OCI-LY7 (cell line): ENCODE results near the gene DLG5. TPM values are rescaled to one million over a fixed set of nuclear protein-coding genes. Genes with fewer than 3 reads are reported as not detected.

Experiments used
- BruUV-seq: library from RNA; stranded (reverse); fragments of 400-500 nt; replicated peaks from 2 replicates; lab custom pipeline; 2021; lab: Mats Ljungman, UMichigan
- CTCF ChIA-PET: fragments of 300-600 bp; sonication (Branson Sonifier 250); formaldehyde crosslinking; loops from one replicate; lab custom pipeline; 2022; ENCODE audit warnings: antibody characterized with exemption; ENCODE audit not compliant: unreplicated experiment; lab: Charles Lee
- POLR2A ChIA-PET: fragments of 300-600 bp; sonication (Branson Sonifier 250); formaldehyde crosslinking; loops from one replicate; lab custom pipeline; 2022; ENCODE audit warnings: antibody characterized with exemption; lab: Charles Lee
- DNase-seq: peaks from one replicate; pipeline ENCODE4 v3.0.0-alpha.2; 2015; ENCODE audit warnings: low spot score
- H2AFZ ChIP-seq: fragments of 200-600 bp; sonication (generic), shearing (Covaris generic); 2 replicates; pipeline ENCODE4 v1.6.1; 2014; ENCODE audit warnings: mild to moderate bottlenecking, antibody characterized with exemption, low read length, moderate library complexity
- H3K27ac ChIP-seq: fragments of 200-600 bp; sonication (generic); 2 replicates; pipeline ENCODE4 v1.5.1; 2014; ENCODE audit warnings: mixed run types, low read depth, mild to moderate bottlenecking, moderate library complexity, low read length, inconsistent platforms; ENCODE audit not compliant: poor library complexity, severe bottlenecking
- H3K36me3 ChIP-seq: fragments of 200-600 bp; sonication (generic); 2 replicates; pipeline ENCODE4 v1.6.1; 2014; ENCODE audit warnings: mild to moderate bottlenecking, antibody characterized with exemption, low read length, moderate library complexity, mixed read lengths; ENCODE audit not compliant: insufficient read depth
- H3K4me1 ChIP-seq: fragments of 200-600 bp; sonication (generic); 2 replicates; pipeline ENCODE4 v1.5.1; 2014; ENCODE audit warnings: mild to moderate bottlenecking, low read length; ENCODE audit not compliant: insufficient read depth, poor library complexity, severe bottlenecking
- H3K4me2 ChIP-seq: fragments of 200-600 bp; sonication (generic); 2 replicates; pipeline ENCODE4 v1.6.1; 2014; ENCODE audit warnings: mild to moderate bottlenecking, low read length
- H3K4me3 ChIP-seq: fragments of 200-600 bp; sonication (generic); 2 replicates; pipeline ENCODE4 v1.5.1; 2014; ENCODE audit warnings: mild to moderate bottlenecking, low read depth, low read length; ENCODE audit not compliant: poor library complexity, severe bottlenecking
- H3K79me2 ChIP-seq: fragments of 200-600 bp; sonication (generic); 2 replicates; pipeline ENCODE4 v1.6.1; 2016; ENCODE audit warnings: low read depth, mild to moderate bottlenecking, low read length, moderate library complexity, mixed read lengths; ENCODE audit not compliant: insufficient read depth
- H3K9me2 ChIP-seq: fragments of 200-600 bp; sonication (generic); 2 replicates; pipeline ENCODE4 v1.6.1; 2016; ENCODE audit warnings: mild to moderate bottlenecking, low read length, mixed read lengths; ENCODE audit not compliant: insufficient read depth
- H3K9me3 ChIP-seq: fragments of 200-600 bp; sonication (generic); 2 replicates; pipeline ENCODE4 v1.6.1; 2014; ENCODE audit warnings: mild to moderate bottlenecking, mixed run types, low read length, mixed read lengths
- H4K20me1 ChIP-seq: fragments of 200-600 bp; sonication (generic); 2 replicates; pipeline ENCODE4 v1.6.1; 2014; ENCODE audit warnings: mild to moderate bottlenecking, antibody characterized with exemption, low read length, moderate library complexity, mixed read lengths; ENCODE audit not compliant: insufficient read depth
- EZH2phosphoT487 ChIP-seq: fragments of 200-600 bp; sonication (generic); IDR thresholded peaks from 2 replicates; pipeline ENCODE4 v1.6.1; 2018; ENCODE audit warnings: low read depth, borderline replicate concordance, mild to moderate bottlenecking, mixed run types, antibody characterized with exemption, low read length, moderate library complexity, mixed read lengths
- intact Hi-C: fragments of 100-400 bp; cut with micrococcal nuclease; formaldehyde crosslinking; loops from one replicate; pipeline ENCODE4 v1.10.0; 2022; ENCODE audit not compliant: unreplicated experiment
- total RNA-seq, 2 experiments: library from RNA; depleted of rRNA in 1 of 2; stranded (reverse); fragments of >200 nt in 1 of 2; shearing (Covaris generic) in 1 of 2; gene quantifications; 2 replicates each; pipeline ENCODE4 v1.2.3, GENCODE V29; 2014 to 2022
- TF ChIP-seq, protein P1 (sequence below): fragments of 200-600 bp; sonication (generic); conservative IDR thresholded peaks from 2 replicates; pipeline ENCODE4 v1.5.1; 2014; ENCODE audit warnings: mild to moderate bottlenecking, antibody characterized with exemption, low read length, moderate library complexity, mixed read lengths

Gene DLG5
- total RNA-seq, 2 experiments from 2014 or later = 0.27 TPM; not detected in 1

DNA sequence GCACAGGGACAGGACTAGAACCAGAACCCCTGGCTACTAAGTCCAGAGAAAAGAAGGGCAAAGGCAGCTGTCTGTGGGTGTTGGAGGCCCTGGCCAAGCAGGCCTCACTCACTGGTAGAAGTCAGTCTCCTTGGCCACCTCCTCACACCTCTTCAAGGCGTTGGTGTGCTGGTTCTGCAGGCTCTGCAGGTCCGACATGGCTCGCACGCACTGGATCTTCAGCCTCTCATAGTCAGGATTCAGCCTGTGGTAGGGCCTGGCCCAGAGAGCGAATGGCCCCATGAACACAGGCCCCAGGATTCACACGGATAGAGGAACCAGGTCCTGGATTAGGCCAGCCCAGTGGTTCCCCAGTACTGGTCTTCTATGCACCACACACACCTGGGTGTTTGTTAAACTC, 72.4 kb downstream of the DLG5 start:
- Histone ChIP-seq H3K4me1 (no peaks in the 10 kb centered on the region), H3K4me3 (no peak overlapping the region), H3K9me3 (no peaks in the 10 kb centered on the region), H3K36me3 (no peaks in the 10 kb centered on the region), H3K9me2 (no peaks in the 10 kb centered on the region), H4K20me1 (no peaks in the 10 kb centered on the region), H3K4me2 (no peak overlapping the region), H3K27ac (no peak overlapping the region), H2AFZ (no peak overlapping the region), H3K79me2 (no peaks in the 10 kb centered on the region)
- no peak for DNase-seq
- ChIA-PET POLR2A (no interaction called here), CTCF (no interaction called here)
- intact Hi-C loops = no loop called here
- TF ChIP-seq, protein P1, sequence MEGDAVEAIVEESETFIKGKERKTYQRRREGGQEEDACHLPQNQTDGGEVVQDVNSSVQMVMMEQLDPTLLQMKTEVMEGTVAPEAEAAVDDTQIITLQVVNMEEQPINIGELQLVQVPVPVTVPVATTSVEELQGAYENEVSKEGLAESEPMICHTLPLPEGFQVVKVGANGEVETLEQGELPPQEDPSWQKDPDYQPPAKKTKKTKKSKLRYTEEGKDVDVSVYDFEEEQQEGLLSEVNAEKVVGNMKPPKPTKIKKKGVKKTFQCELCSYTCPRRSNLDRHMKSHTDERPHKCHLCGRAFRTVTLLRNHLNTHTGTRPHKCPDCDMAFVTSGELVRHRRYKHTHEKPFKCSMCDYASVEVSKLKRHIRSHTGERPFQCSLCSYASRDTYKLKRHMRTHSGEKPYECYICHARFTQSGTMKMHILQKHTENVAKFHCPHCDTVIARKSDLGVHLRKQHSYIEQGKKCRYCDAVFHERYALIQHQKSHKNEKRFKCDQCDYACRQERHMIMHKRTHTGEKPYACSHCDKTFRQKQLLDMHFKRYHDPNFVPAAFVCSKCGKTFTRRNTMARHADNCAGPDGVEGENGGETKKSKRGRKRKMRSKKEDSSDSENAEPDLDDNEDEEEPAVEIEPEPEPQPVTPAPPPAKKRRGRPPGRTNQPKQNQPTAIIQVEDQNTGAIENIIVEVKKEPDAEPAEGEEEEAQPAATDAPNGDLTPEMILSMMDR = no peak
- no peak for TF ChIP-seq EZH2phosphoT487
- BruUV-seq = no TSS peak

DNA sequence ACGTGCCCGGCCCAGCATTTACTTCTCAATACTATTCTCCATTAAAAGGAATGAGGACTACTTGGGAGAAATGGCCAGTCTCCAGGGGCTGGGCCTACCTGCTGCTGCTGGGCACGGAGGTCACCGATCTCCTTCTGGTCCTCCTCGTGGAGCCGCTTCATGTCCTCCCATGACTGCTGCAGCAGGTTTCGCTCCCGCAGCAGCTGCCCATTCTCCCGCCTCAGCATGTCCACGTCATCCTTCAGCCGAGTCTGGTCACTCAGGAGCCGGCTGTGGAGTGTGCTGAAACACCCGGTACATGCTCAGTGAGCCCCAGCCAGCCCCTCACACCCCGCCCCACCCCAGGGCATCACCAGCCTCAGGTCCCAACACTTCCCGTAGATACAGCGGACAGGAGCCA, 73.3 kb downstream of the DLG5 start:
- no peak for DNase-seq
- Histone ChIP-seq H2AFZ (no peak overlapping the region), H4K20me1 (no peaks in the 10 kb centered on the region), H3K4me2 (no peak overlapping the region), H3K36me3 (no peaks in the 10 kb centered on the region), H3K4me1 (no peaks in the 10 kb centered on the region), H3K4me3 (no peak overlapping the region), H3K9me2 (no peaks in the 10 kb centered on the region), H3K27ac (no peak overlapping the region), H3K79me2 (no peaks in the 10 kb centered on the region), H3K9me3 (no peaks in the 10 kb centered on the region)
- ChIA-PET POLR2A (interaction anchor here (0.5 kb wide), 1 partner anchor 473 kb away, joined by 3 read pairs; no protein-coding TSS in a partner anchor), CTCF (no interaction called here)
- BruUV-seq = no TSS peak
- TF ChIP-seq, protein P1 = no peak
- no peak for TF ChIP-seq EZH2phosphoT487
- intact Hi-C loops = no loop called here

GRCh38 chr10:77850620-77851231, 75.8 kb downstream of the DLG5 start:
- Histone ChIP-seq H3K4me3 (no peak overlapping the region), H3K36me3 (no peaks in the 10 kb centered on the region), H4K20me1 (no peaks in the 10 kb centered on the region), H3K79me2 (no peaks in the 10 kb centered on the region), H3K27ac (no peak overlapping the region), H3K9me3 (no peaks in the 10 kb centered on the region), H3K9me2 (no peaks in the 10 kb centered on the region), H3K4me2 (no peak overlapping the region), H2AFZ (no peak overlapping the region), H3K4me1 (no peaks in the 10 kb centered on the region)
- DNase-seq = no peak
- BruUV-seq = no TSS peak
- CTCF ChIA-PET = no interaction called here
- POLR2A ChIA-PET = interaction anchor here (0.7 kb wide), 1 partner anchor 108 kb away, joined by 3 read pairs; no protein-coding TSS in a partner anchor
- intact Hi-C loops = no loop called here
- TF ChIP-seq, protein P1 = no peak
- TF ChIP-seq EZH2phosphoT487 = no peak
